ENCODE data around the gene SPATA16. TPM values are rescaled to one million over a fixed set of nuclear protein-coding genes. Genes with fewer than 3 reads are reported as not detected.

The SPATA16 gene
- total RNA-seq, result not detected in 2 replicates

GRCh38 chr3:173140986-173141385 lies at the start of gene SPATA16:
Gene SPATA16, minus strand, starts transcription at chr3:173141235. Its CDS starts 23,504 bp downstream, at chr3:173117731.

Measured in bronchial smooth muscle cell (primary cell).